Osteoblast (primary cell): ENCODE results near the gene TDRD9. TPM values are rescaled to one million over a fixed set of nuclear protein-coding genes. Genes with fewer than 3 reads are reported as not detected.

ENCODE experiments used
- DNase-seq: peaks from one replicate; pipeline ENCODE4 v3.0.0; 2011; ENCODE audit warnings: low spot score, mixed read lengths; ENCODE audit not compliant: insufficient read length; ENCODE audit errors: missing footprints
- H2AFZ ChIP-seq: 2 replicates; pipeline ENCODE4 v1.6.0; 2011; ENCODE audit warnings: mild to moderate bottlenecking, low read length
- H3K27ac ChIP-seq: 2 replicates; pipeline ENCODE4 v1.5.1; 2011; ENCODE audit warnings: mild to moderate bottlenecking, low read depth, low read length, moderate library complexity
- H3K27me3 ChIP-seq: 2 replicates; pipeline ENCODE4 v1.6.0; 2012; ENCODE audit warnings: mild to moderate bottlenecking, control low read depth, inconsistent platforms, low read length, moderate library complexity; ENCODE audit not compliant: insufficient read depth
- H3K36me3 ChIP-seq: 2 replicates; pipeline ENCODE4 v1.5.1; 2011; ENCODE audit warnings: mild to moderate bottlenecking, low read length, control low read depth, moderate library complexity; ENCODE audit not compliant: insufficient read depth
- H3K4me1 ChIP-seq: 2 replicates; pipeline ENCODE4 v1.5.1; 2011; ENCODE audit warnings: mild to moderate bottlenecking, low read length, control low read depth, moderate library complexity; ENCODE audit not compliant: insufficient read depth
- H3K4me2 ChIP-seq: 2 replicates; pipeline ENCODE4 v1.6.0; 2011; ENCODE audit warnings: mild to moderate bottlenecking, low read length; ENCODE audit not compliant: insufficient read depth
- H3K4me3 ChIP-seq: fragments of 200-600 bp; sonication (generic); 3 replicates; pipeline ENCODE4 v1.5.1; 2012; ENCODE audit warnings: mild to moderate bottlenecking, low read length, inconsistent platforms; ENCODE audit not compliant: insufficient read depth
- H3K79me2 ChIP-seq: 2 replicates; pipeline ENCODE4 v1.6.0; 2012; ENCODE audit warnings: mild to moderate bottlenecking, low read length, control low read depth, inconsistent platforms; ENCODE audit not compliant: insufficient read depth
- H3K9me3 ChIP-seq: 2 replicates; pipeline ENCODE4 v1.5.1; 2011; ENCODE audit warnings: low read depth, low read length, control low read depth
- H4K20me1 ChIP-seq: 2 replicates; pipeline ENCODE4 v1.6.0; 2012; ENCODE audit warnings: mild to moderate bottlenecking, low read length, control low read depth; ENCODE audit not compliant: insufficient read depth
- CTCF ChIP-seq: IDR thresholded peaks from 2 replicates; pipeline ENCODE4 v1.5.1; 2011; ENCODE audit warnings: mild to moderate bottlenecking, low read depth, low read length, moderate library complexity; ENCODE audit errors: extremely low read depth
- total RNA-seq: library from RNA; depleted of rRNA; stranded (reverse); fragments of >200 nt; gene quantifications from 2 replicates; pipeline ENCODE4 v1.2.3, GENCODE V29; 2012

The TDRD9 gene
- total RNA-seq, 1 donor, result 1.1 TPM

GRCh38 chr14:104091061-104091926 is 163.0 kb downstream of the TDRD9 start:
- no peaks in the 10 kb centered on the region for H4K20me1 ChIP-seq
- no peaks in the 10 kb centered on the region for H3K79me2 ChIP-seq
- H3K4me2 ChIP-seq, result no peak overlapping the region
- peaks cover under 1% of the 10 kb centered on the region for H3K27me3 ChIP-seq
- no peak overlapping the region for H2AFZ ChIP-seq
- H3K36me3 ChIP-seq, result no peaks in the 10 kb centered on the region
- no peak overlapping the region for H3K27ac ChIP-seq
- H3K9me3 ChIP-seq, result no peaks in the 10 kb centered on the region
- no peak overlapping the region for H3K4me3 ChIP-seq
- no peaks in the 10 kb centered on the region for H3K4me1 ChIP-seq
- peak; percentile 84 for DNase-seq
- no peak for TF ChIP-seq CTCF

GRCh38 chr14:104091927-104092771 is 163.9 kb downstream of the TDRD9 start:
- Histone ChIP-seq H3K4me1 (no peaks in the 10 kb centered on the region), H2AFZ (no peak overlapping the region)

GRCh38 chr14:104092931-104093365 is 164.7 kb downstream of the TDRD9 start:
- Histone ChIP-seq H2AFZ (no peak overlapping the region), H3K4me1 (no peaks in the 10 kb centered on the region), H3K4me3 (no peak overlapping the region), H3K79me2 (no peaks in the 10 kb centered on the region), H3K36me3 (no peaks in the 10 kb centered on the region), H4K20me1 (no peaks in the 10 kb centered on the region), H3K27ac (no peak overlapping the region), H3K4me2 (no peak overlapping the region), H3K9me3 (no peaks in the 10 kb centered on the region), H3K27me3 (no peaks in the 10 kb centered on the region)
- TF ChIP-seq CTCF, result no peak
- peak; percentile 71 for DNase-seq

More at GRCh38 chr14:104091927-104092771, 163.9 kb downstream of the TDRD9 start:
- Histone ChIP-seq H3K4me3 (no peak overlapping the region), H3K27ac (no peak overlapping the region), H3K9me3 (no peaks in the 10 kb centered on the region), H3K79me2 (no peaks in the 10 kb centered on the region), H4K20me1 (no peaks in the 10 kb centered on the region), H3K36me3 (no peaks in the 10 kb centered on the region), H3K27me3 (no peaks in the 10 kb centered on the region), H3K4me2 (no peak overlapping the region)
- no peak for TF ChIP-seq CTCF
- DNase-seq, result peak; percentile 84
